Measurements from ENCODE around the gene CUL4A. TPM values are rescaled to one million over a fixed set of nuclear protein-coding genes. Genes with fewer than 3 reads are reported as not detected.

The CUL4A gene
- total RNA-seq, 1 donor from 2014 or later, result 63.0 TPM

DNA sequence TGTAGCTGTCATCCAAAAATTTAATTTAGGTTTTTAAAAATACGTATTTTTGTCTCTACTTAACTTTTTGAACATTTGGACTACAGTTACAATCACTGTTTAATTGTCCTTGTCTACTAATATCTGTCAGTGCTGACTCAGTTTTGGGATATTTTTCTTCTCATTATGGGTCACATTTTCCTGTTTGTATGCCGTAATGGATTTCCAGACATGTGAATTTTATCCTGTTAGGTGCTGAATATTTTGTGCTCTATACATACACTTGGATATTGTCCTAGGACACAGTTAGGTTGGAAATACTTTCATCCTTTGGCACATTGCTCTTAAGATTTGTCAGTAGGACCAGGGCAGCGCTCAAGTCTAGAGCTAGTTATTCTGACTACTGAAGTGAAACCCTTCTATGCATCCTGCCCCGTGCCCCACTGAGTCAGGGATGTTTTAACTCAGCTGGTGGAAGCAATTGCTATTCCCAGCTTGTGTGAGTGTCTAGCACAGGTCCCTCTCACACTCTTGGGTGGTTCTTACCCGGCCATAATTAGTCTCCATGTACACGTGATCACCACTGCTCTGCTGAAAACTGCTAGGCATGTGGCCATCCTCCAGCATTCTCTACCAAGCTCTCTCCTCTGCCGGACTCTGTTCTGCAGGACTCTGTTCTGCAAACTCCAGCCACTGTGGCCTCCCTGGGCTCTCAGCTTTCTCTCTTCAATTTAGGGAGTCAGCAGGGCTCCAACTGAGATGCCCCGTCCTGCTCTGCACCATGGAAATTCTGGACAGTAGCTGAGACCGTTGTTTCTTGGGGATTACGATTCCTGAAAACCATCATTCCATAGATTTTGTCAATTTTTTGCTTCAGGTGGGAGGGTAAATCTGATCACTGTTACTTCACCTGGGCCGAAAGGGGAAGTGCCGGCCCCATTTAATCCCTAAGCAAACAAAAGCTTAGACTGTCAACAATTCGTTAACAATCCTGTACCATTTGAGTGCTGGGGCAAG, 39.8 kb upstream of the CUL4A start:
- H3K27me3 Mint-ChIP-seq (ENCODE audit: low read depth), result no peaks in the 10 kb centered on the region
- no peak overlapping the region for H3K27ac Mint-ChIP-seq (ENCODE audit: unreplicated experiment)
- H3K4me3 Mint-ChIP-seq, result no peak overlapping the region
- no peak for DNase-seq (ENCODE audit: low read depth, low spot score)
- peaks cover 23% of the 10 kb centered on the region for H3K36me3 Mint-ChIP-seq (ENCODE audit: low read depth)
- H3K9me3 Mint-ChIP-seq, result no peaks in the 10 kb centered on the region
- H3K4me1 Mint-ChIP-seq, result no peaks in the 10 kb centered on the region
- TF ChIP-seq, protein P1, sequence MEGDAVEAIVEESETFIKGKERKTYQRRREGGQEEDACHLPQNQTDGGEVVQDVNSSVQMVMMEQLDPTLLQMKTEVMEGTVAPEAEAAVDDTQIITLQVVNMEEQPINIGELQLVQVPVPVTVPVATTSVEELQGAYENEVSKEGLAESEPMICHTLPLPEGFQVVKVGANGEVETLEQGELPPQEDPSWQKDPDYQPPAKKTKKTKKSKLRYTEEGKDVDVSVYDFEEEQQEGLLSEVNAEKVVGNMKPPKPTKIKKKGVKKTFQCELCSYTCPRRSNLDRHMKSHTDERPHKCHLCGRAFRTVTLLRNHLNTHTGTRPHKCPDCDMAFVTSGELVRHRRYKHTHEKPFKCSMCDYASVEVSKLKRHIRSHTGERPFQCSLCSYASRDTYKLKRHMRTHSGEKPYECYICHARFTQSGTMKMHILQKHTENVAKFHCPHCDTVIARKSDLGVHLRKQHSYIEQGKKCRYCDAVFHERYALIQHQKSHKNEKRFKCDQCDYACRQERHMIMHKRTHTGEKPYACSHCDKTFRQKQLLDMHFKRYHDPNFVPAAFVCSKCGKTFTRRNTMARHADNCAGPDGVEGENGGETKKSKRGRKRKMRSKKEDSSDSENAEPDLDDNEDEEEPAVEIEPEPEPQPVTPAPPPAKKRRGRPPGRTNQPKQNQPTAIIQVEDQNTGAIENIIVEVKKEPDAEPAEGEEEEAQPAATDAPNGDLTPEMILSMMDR (conservative IDR thresholded peaks at IDR 0.05), result no peak

DNA sequence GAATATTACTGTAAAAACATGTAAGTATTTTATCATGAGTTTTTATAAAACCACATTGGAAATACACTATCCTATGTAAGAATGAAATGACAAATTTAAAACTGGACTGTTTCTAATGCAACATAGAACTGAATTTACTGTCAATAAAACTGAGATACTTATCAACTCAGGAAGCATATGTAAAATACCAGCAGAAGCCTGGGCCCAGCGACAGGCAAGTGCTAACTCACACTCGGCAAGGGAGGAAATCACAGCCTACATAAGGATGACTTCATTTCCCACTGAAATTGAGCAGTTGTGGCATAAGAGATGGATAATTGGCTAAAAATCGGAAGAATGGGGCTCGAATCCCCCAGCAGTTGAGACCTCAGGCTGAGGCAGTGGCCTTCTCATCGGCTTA, 38.9 kb upstream of the CUL4A start:
- no peaks in the 10 kb centered on the region for H3K27me3 Mint-ChIP-seq (ENCODE audit: low read depth)
- no peak overlapping the region for H3K4me3 Mint-ChIP-seq
- H3K27ac Mint-ChIP-seq (ENCODE audit: unreplicated experiment), result no peak overlapping the region
- H3K36me3 Mint-ChIP-seq (ENCODE audit: low read depth), result peaks cover 23% of the 10 kb centered on the region
- H3K9me3 Mint-ChIP-seq, result no peaks in the 10 kb centered on the region
- no peak for DNase-seq (ENCODE audit: low read depth, low spot score)
- no peaks in the 10 kb centered on the region for H3K4me1 Mint-ChIP-seq
- TF ChIP-seq, protein P1 (conservative IDR thresholded peaks at IDR 0.05), result no peak

DNA sequence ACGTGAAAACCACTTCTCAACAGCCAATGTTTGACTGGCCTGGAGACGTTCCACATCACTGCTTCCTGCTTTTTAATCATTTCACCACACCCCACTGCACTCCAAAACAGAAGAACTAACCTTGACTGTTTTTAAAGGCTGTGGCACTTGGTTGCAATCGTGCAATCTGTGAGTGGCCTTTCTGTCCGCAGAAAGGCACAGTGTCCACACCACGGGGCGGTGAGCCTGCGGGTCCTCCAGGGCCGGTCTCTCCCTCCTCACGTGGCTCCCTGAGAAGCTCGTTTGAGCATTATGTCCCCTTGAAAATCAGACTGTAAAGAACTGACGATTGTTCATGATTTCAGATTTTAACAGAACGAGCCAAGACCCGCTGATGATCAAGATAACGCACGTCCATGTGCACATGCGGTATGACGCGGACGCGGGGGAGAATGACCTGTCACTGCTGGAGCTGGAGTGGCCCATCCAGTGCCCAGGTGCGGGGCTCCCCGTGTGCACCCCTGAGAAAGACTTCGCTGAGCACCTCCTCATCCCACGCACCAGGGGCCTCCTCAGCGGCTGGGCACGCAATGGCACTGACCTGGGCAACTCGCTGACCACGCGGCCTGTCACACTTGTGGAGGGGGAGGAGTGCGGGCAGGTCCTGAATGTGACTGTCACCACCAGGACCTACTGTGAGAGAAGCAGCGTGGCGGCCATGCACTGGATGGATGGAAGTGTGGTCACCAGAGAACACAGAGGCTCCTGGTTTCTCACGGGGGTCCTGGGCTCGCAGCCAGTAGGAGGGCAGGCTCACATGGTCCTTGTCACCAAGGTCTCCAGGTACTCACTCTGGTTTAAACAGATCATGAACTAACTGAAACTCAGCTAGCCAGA, 37.9 kb upstream of the CUL4A start:
- Mint-ChIP-seq H3K27ac (ENCODE audit: unreplicated experiment) (no peak overlapping the region), H3K27me3 (ENCODE audit: low read depth) (no peaks in the 10 kb centered on the region), H3K4me3 (no peak overlapping the region), H3K36me3 (ENCODE audit: low read depth) (peaks cover 26% of the 10 kb centered on the region), H3K9me3 (no peaks in the 10 kb centered on the region), H3K4me1 (no peaks in the 10 kb centered on the region)
- DNase-seq (ENCODE audit: low read depth, low spot score), result no peak
- TF ChIP-seq, protein P1 (conservative IDR thresholded peaks at IDR 0.05), result no peak

DNA sequence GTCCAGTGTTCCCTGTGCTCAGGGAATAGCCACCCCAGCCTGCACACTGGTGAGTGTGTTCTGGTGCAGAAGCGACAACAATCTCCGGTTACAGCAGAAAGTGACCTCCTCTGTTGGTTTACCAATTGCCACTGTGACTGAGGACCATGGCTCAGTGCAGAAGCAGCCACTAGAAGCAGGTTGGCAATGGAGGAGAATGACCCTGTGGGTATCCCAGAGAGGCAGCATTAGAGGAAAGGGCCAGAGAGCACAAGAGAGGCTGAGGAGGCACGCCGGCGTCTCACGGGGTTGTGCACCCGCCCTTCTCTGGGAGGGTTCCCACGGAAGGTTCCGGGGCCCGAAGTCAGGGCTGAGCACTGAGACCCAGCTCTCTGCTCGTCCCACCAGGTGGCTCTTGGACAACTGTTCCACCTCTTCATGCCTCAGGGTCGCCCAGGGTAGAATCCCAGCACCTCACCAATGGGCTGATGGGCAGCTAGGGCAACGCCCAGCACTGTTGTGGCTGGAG, 36.9 kb upstream of the CUL4A start:
- Mint-ChIP-seq H3K9me3 (no peaks in the 10 kb centered on the region), H3K27me3 (ENCODE audit: low read depth) (no peaks in the 10 kb centered on the region), H3K4me3 (no peak overlapping the region), H3K27ac (ENCODE audit: unreplicated experiment) (no peak overlapping the region), H3K4me1 (no peaks in the 10 kb centered on the region), H3K36me3 (ENCODE audit: low read depth) (peaks cover 21% of the 10 kb centered on the region)
- no peak for DNase-seq (ENCODE audit: low read depth, low spot score)
- TF ChIP-seq, protein P1 (conservative IDR thresholded peaks at IDR 0.05), result no peak

DNA sequence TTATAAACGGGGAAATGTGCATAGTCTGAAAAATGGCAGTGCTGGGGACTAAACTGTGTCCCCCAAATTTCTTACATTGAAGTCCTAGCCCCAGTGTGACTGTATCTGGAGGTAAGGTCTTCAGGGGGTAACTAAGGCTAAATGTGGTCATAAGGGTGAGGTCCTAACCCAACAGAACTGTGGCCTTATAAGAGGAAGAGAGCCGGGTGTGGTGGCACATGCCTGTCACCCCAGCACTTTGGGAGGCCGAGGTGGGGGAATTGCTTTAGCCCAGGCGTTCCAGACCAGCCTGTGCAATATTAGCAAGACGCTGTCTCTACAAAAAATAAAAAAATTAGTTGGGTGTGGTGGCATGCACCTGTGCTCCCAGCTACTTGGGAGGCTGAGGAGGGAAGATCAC, 33.1 kb upstream of the CUL4A start:
- peaks cover 7% of the 10 kb centered on the region for H3K4me1 Mint-ChIP-seq
- H3K27ac Mint-ChIP-seq (ENCODE audit: unreplicated experiment), result no peak overlapping the region
- no peak overlapping the region for H3K4me3 Mint-ChIP-seq
- peaks cover 17% of the 10 kb centered on the region for H3K36me3 Mint-ChIP-seq (ENCODE audit: low read depth)
- TF ChIP-seq, protein P1 (conservative IDR thresholded peaks at IDR 0.05), result no peak
- H3K27me3 Mint-ChIP-seq (ENCODE audit: low read depth), result no peaks in the 10 kb centered on the region
- H3K9me3 Mint-ChIP-seq, result no peaks in the 10 kb centered on the region
- no peak for DNase-seq (ENCODE audit: low read depth, low spot score)
